Mammary epithelial cell (primary cell): ENCODE results near the gene SEMA4B.

Experiments used
- CTCF ChIP-seq, 2 donors: IDR thresholded peaks in 1 of 2; conservative IDR thresholded peaks in 1 of 2; 2 replicates each; pipeline ENCODE4 v1.5.1; 2011 to 2012; ENCODE audit warnings: inconsistent platforms in 2 of 2, low read length in 2 of 2, mild to moderate bottlenecking in 2 of 2, control low read depth in 1 of 2, low read depth in 1 of 2; ENCODE audit not compliant: insufficient read depth in 1 of 2; ENCODE audit errors: extremely low read depth in 1 of 2
- EZH2 ChIP-seq: IDR thresholded peaks from 2 replicates; pipeline ENCODE4 v1.6.1; 2012; ENCODE audit warnings: low read length, inconsistent platforms, borderline replicate concordance

DNA sequence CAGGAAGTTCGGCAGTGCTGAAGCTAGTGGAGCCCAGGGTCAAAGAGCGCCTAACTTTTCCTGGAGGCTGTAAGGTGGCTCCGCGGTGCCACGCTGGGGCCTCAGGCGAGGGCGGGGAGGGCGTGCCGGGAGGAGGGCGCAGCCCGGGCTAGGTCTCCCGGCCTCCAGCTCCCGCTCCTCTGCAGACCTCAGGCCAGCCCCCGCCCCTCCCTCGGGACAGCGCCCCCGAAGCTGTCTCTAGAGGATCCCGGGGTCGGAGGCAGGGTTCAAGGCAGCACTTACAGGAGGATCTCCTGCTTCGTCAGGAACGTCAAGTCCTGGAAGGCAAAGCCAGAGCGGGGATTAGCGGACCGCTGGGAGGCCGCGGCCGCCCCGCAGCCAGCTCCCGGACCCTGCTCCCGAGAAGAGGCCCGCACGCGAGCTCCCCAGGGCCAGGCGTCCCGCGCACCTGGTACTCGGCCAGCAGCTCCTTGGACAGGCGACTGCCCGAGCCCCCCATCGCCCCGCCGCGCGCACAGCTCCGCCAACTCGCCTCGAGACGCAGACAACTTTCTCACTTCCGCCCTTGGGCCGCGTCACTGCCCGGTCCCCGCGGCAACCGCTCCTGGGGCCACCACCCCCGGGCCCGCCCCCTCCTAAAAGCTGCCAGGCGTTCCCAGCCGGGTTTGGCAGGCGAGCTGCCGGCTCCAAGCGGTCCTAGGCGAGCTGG is 32.4 kb downstream of the SEMA4B start, which contains the start of gene CIB1:
- no peak for TF ChIP-seq EZH2
- no peak for TF ChIP-seq CTCF (conservative IDR thresholded peaks at IDR 0.05 in 1 of 2, IDR thresholded peaks at IDR 0.05 in 1 of 2; ENCODE audit: extremely low read depth in 1 of 2, insufficient read depth in 1 of 2, low read depth in 1 of 2, low read length in 2 of 2)
